ENCODE data around the gene B4GAT1.
"Not testable (repeated sequence)": the region's sequence is repeated elsewhere in the genome, so short reads cannot be mapped to it uniquely, and the experiment has no call there.

Gene B4GAT1

DNA sequence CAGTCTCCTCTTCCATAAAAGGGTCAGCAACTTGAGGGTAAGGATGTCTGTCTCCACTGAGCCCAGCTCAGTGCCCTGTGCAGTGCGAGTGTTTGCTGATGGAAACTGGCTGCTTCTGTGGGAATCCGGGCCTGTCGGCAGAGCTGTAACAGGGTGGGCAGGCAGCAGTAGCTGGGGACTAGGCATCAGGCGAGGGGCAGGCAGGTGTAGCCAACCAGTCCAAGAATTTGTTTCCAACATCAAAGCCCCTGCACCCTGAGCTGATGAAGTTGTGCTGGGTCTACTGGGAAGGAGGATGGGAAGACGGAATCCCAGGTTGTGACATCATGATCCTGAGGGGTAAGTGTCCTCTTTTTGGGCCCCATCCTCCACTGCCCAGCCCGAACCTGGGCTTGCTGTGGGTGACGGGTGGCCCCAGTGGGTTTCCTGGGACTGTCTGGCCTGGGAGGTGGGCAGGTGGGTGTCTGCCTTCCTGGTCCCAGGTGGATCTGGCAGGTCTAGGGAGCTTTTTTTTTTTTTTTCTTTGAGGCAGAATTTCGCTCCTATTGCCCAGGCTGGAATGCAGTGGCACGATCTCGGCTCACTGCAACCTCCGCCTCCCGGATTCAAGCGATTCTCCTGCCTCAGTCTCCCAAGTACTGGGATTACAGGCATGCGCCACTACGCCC, 13.1 kb upstream of the B4GAT1 start:
- Histone ChIP-seq H3K9ac (ENCODE audit: low read depth, low read length) (no peak overlapping the region), H3K4me1 (ENCODE audit: insufficient read depth, low read length) (no peaks in the 10 kb centered on the region), H3K9me3 (ENCODE audit: insufficient read depth, low read depth, low read length) (no peaks in the 10 kb centered on the region), H3K36me3 (ENCODE audit: insufficient read depth, low read length) (peaks cover 28% of the 10 kb centered on the region), H3K27ac (ENCODE audit: low read depth, low read length) (no peak overlapping the region), H3K27me3 (ENCODE audit: insufficient read depth, low read length) (no peaks in the 10 kb centered on the region), H3K4me3 (ENCODE audit: low read length) (no peak overlapping the region)
- 94% methylated on average over 15 of the region's 15 CpGs for WGBS

DNA sequence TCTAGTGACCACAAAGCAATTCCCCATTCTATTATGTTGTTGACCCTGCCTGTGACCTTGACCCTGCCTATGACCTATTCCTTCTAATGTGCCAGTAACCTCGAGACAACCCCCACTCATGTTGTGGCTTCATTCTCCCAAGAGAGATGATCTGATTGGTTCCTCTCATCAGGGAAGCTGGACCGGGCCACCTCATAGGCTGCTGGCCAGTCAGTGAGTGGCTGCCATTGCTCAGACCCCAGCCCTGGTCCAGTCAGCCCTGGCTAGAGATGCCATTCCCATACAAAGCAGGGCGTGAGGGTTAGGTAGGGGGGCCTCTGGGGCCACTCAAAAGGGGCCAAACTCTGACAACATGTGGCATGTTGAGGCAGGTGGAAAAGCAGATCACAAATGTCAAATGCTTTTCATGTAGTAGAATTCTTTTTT, 12.2 kb upstream of the B4GAT1 start:
- Histone ChIP-seq H3K4me3 (ENCODE audit: low read length) (no peak overlapping the region), H3K27ac (ENCODE audit: low read depth, low read length) (no peak overlapping the region), H3K9ac (ENCODE audit: low read depth, low read length) (no peak overlapping the region), H3K27me3 (ENCODE audit: insufficient read depth, low read length) (no peaks in the 10 kb centered on the region), H3K9me3 (ENCODE audit: insufficient read depth, low read depth, low read length) (no peaks in the 10 kb centered on the region), H3K36me3 (ENCODE audit: insufficient read depth, low read length) (peaks cover 22% of the 10 kb centered on the region), H3K4me1 (ENCODE audit: insufficient read depth, low read length) (no peaks in the 10 kb centered on the region)
- WGBS = 80% methylated on average over 3 of the region's 3 CpGs

DNA sequence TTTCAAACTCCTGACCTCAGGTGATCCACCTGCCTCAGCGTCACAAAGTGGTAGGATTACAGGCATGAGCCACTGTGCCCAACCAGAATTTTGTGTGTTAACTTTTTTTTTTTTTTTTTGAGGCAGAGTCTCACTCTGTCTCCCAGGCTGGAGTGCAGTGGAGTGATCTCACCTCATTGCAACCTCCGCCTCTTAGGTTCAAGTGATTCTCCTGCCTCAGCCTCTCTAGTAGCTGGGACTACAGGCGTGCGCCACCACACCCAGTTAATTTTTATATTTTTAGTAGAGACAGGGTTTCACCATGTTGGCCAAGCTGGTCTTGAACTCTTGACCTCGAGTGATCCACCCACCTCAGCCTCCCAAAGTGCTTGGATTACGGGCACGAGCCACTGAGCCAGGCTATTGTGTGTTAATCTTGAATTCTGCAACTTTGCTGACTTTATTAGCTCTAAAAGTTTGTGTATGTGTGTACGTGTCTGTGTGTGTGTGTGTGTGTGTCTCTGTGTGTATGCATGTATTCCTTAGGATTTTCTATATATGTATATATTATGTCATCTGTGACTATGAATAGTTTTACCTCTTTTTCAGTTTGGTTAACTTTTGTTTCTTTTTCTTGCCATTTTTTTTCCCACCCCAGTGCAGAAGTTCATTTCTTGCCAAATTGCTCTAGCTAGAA, 3.3 kb upstream of the B4GAT1 start:
- not testable (repeated sequence) for H3K9ac ChIP-seq (ENCODE audit: low read depth, low read length); H3K27me3 ChIP-seq (ENCODE audit: insufficient read depth, low read length); H3K4me3 ChIP-seq (ENCODE audit: low read length); H3K4me1 ChIP-seq (ENCODE audit: insufficient read depth, low read length); H3K9me3 ChIP-seq (ENCODE audit: insufficient read depth, low read depth, low read length); H3K27ac ChIP-seq (ENCODE audit: low read depth, low read length)
- peaks cover 12% of the 10 kb centered on the region for H3K36me3 ChIP-seq (ENCODE audit: insufficient read depth, low read length)
- WGBS = 93% methylated on average over 6 of the region's 8 CpGs

GRCh38 chr11:66349084-66349386, 1.6 kb upstream of the B4GAT1 start:
- 100% methylated on average over 2 of the region's 2 CpGs for WGBS

GRCh38 chr11:66346476-66347424, 679 bp downstream of the B4GAT1 start:
- Histone ChIP-seq H3K27me3 (ENCODE audit: insufficient read depth, low read length) (peaks cover 7% of the 10 kb centered on the region; the same call in 1 of the 2 replicates), H3K27ac (ENCODE audit: low read depth, low read length) (peak overlapping the region; percentile 46; the same call in 1 of the 2 replicates), H3K9ac (ENCODE audit: low read depth, low read length) (peak overlapping the region; percentile 84), H3K4me3 (ENCODE audit: low read length) (peak overlapping the region; percentile 95), H3K9me3 (ENCODE audit: insufficient read depth, low read depth, low read length) (no peaks in the 10 kb centered on the region), H3K4me1 (ENCODE audit: insufficient read depth, low read length) (peaks cover 10% of the 10 kb centered on the region; the same call in 1 of the 2 replicates), H3K36me3 (ENCODE audit: insufficient read depth, low read length) (peaks cover 6% of the 10 kb centered on the region)
- 38% methylated on average over 68 of the region's 68 CpGs for WGBS

More at GRCh38 chr11:66349084-66349386, 1.6 kb upstream of the B4GAT1 start:
- Histone ChIP-seq H3K9me3 (ENCODE audit: insufficient read depth, low read depth, low read length) (no peaks in the 10 kb centered on the region), H3K27ac (ENCODE audit: low read depth, low read length) (no peak overlapping the region), H3K9ac (ENCODE audit: low read depth, low read length) (no peak overlapping the region), H3K4me3 (ENCODE audit: low read length) (no peak overlapping the region), H3K27me3 (ENCODE audit: insufficient read depth, low read length) (peaks cover 7% of the 10 kb centered on the region; the same call in 1 of the 2 replicates), H3K4me1 (ENCODE audit: insufficient read depth, low read length) (peaks cover 9% of the 10 kb centered on the region; the same call in 1 of the 2 replicates), H3K36me3 (ENCODE audit: insufficient read depth, low read length) (peaks cover 6% of the 10 kb centered on the region)

DNA sequence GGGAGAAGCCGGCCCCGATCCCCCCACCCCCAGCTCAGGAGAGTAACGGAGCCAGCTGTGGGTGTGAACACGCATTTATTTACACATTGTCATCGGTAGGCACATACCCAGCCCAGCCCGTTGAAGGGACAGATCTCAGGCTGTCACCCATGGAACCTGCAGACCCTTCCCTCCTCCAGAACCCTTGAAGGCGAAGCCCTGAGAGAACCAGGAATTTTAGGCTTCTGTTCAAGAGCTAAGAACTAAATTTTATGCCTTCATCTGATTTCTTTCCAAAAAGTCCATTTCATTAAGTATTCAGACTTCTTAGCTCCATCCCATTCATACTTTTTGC, 2.1 kb downstream of the B4GAT1 start:
- 29% methylated on average over 7 of the region's 7 CpGs for WGBS
- Histone ChIP-seq H3K4me3 (ENCODE audit: low read length) (peak overlapping the region; percentile 92), H3K27ac (ENCODE audit: low read depth, low read length) (peak overlapping the region; percentile 19; the same call in 1 of the 2 replicates), H3K4me1 (ENCODE audit: insufficient read depth, low read length) (peaks cover 10% of the 10 kb centered on the region; the same call in 1 of the 2 replicates), H3K27me3 (ENCODE audit: insufficient read depth, low read length) (peaks cover 7% of the 10 kb centered on the region; the same call in 1 of the 2 replicates), H3K36me3 (ENCODE audit: insufficient read depth, low read length) (peaks cover 20% of the 10 kb centered on the region), H3K9ac (ENCODE audit: low read depth, low read length) (peak overlapping the region; percentile 16; the same call in 1 of the 2 replicates), H3K9me3 (ENCODE audit: insufficient read depth, low read depth, low read length) (no peaks in the 10 kb centered on the region)

- Histone ChIP-seq H3K9ac (ENCODE audit: low read depth, low read length) (peak within 1 kb of the TSS; percentile 84), H3K27ac (ENCODE audit: low read depth, low read length) (peak within 1 kb of the TSS; percentile 56), H3K4me1 (ENCODE audit: insufficient read depth, low read length) (peaks cover 10% of the 10 kb centered on the region; the same call in 1 of the 2 replicates), H3K36me3 (ENCODE audit: insufficient read depth, low read length) (peaks cover 26% of the 10 kb centered on the region), H3K4me3 (ENCODE audit: low read length) (peak within 1 kb of the TSS; percentile 92), H3K27me3 (ENCODE audit: insufficient read depth, low read length) (peaks cover 7% of the 10 kb centered on the region; the same call in 1 of the 2 replicates), H3K9me3 (ENCODE audit: insufficient read depth, low read depth, low read length) (no peaks in the 10 kb centered on the region)
- WGBS = under 1% methylated on average over 59 of the region's 59 CpGs
These were observed 2.7 kb downstream of the B4GAT1 start, which contains the start of gene BRMS1 for GRCh38 chr11:66344550-66345315. Gene BRMS1 (minus strand): TSS chr11:66345104. CDS start chr11:66342234, 2,870 bp downstream.

- Histone ChIP-seq H3K4me1 (ENCODE audit: insufficient read depth, low read length) (peaks cover 10% of the 10 kb centered on the region; the same call in 1 of the 2 replicates), H3K9ac (ENCODE audit: low read depth, low read length) (no peak overlapping the region), H3K27me3 (ENCODE audit: insufficient read depth, low read length) (peaks cover 7% of the 10 kb centered on the region; the same call in 1 of the 2 replicates), H3K36me3 (ENCODE audit: insufficient read depth, low read length) (peaks cover 31% of the 10 kb centered on the region), H3K27ac (ENCODE audit: low read depth, low read length) (no peak overlapping the region), H3K4me3 (ENCODE audit: low read length) (no peak overlapping the region), H3K9me3 (ENCODE audit: insufficient read depth, low read depth, low read length) (no peaks in the 10 kb centered on the region)
- WGBS = 93% methylated on average over 8 of the region's 8 CpGs
These were observed 4.3 kb downstream of the B4GAT1 start for GRCh38 chr11:66343176-66343575.

DNA sequence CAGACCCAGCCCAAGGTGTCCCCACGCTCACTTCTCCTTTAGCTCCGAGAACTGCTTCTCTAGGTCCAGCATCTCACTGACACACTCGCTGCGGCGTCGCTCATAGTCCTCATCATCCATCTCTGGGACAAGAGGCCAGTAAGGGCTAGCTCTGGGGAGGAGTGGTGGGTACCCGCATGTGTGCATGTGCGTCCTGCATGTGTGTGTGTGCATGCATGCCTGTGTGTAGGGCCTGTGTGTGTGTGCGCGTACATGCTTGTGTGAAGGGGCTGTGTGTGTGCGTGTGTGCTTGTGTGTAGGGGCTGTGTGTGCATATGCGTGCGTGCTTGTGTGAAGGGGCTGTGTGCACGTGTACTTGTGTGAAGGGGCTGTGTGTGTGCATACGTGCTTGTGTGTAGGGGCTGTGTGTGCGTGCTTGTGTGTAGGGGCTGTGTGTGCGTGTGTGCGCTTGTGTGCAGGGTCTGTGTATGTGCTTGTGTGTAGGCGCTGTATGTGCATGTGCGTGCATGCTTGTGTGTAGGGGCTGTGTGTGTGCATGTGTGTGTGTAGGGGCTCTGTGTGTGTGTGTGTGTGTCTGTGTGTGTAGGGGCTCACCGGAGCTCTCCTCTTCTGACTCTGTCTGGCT, 5.8 kb downstream of the B4GAT1 start:
- Histone ChIP-seq H3K4me3 (ENCODE audit: low read length) (no peak overlapping the region), H3K4me1 (ENCODE audit: insufficient read depth, low read length) (peaks cover 16% of the 10 kb centered on the region), H3K9ac (ENCODE audit: low read depth, low read length) (no peak overlapping the region), H3K27me3 (ENCODE audit: insufficient read depth, low read length) (peaks cover under 1% of the 10 kb centered on the region; the same call in 1 of the 2 replicates), H3K9me3 (ENCODE audit: insufficient read depth, low read depth, low read length) (no peaks in the 10 kb centered on the region), H3K27ac (ENCODE audit: low read depth, low read length) (no peak overlapping the region), H3K36me3 (ENCODE audit: insufficient read depth, low read length) (peaks cover 41% of the 10 kb centered on the region)
- 94% methylated on average over 20 of the region's 21 CpGs for WGBS

Data from HUES64 (cell line).